T1000 (cell line): ENCODE data around the gene KCTD14.
A peak's percentile ranks its signal among the peaks of the same experiment; 100 is the strongest.
"Not testable (repeated sequence)": the region's sequence is repeated elsewhere in the genome, so short reads cannot be mapped to it uniquely, and the experiment has no call there.

Source experiments
- DNase-seq: peaks from one replicate; lab custom pipeline; 2025; ENCODE audit warnings: mixed read lengths; lab: John Stamatoyannopoulos, UW

Gene KCTD14

DNA sequence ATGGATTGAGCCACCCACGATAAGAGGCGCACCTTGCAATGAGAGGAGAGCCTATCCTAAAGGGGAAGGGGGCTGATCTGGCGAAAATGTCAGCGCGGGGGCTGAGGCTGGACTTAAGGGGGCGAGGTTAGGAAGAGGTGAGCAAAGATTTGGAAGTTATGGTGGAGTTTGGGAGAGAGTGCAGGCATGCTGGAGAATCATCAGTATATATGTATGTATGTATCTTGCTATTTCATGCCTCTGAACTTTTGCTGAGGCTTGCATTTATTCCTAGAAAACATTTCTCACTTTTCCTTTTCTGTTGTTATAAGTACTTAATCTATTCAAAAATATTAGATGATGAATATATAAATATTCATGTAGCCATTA is 23.4 kb upstream of the KCTD14 start:
- no peak for DNase-seq

DNA sequence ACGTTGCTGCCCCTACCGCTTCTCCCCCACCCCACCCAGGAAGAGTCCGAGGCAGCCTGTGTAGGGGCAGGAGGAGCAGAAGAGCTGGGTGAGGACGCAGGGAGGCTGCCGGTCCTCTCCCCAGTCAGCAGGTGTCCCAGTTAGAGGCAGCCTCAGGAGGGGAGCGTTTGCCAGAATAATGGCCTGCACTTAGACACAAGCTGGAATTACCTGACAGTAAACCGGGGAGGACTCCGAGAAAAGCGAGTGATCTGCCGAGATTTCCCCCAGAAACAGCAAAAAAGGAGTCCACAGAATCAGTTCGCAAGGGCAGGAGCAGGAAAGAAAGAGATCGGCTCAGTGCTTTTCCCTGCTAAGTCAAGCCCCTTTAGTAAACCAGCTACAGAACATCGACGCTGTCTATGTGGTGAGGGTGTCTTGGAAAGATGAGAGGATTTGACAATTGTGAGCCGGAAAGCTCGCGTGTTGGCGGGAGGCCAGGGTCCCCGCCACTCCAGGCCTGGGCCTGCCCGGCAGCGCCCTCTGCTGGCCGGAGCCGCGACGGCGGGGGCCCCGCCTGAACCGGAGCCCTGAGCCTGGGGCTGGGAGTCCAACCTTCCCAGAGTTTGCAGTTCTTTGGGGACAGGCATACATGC is 22.9 kb upstream of the KCTD14 start:
- peak; percentile 72 for DNase-seq

DNA sequence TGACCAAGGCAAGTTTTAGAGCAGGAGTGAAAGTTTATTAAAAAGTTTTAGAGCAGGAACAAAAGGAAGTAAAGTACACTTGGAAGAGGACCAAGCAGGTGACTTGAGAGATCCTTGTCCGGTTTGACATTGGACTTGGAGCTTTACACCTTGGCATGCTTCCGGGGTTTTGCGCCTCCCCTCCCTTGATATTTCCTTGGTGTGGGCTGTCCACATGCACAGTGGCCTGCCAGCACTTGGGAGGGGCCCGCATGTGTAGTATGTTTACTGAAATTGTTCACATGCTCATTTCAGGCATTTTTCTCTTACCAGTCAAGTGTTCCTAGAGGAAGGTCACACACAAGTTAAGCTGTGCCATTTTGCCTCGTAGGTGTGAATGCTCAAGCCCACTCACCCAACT is 21.6 kb upstream of the KCTD14 start:
- DNase-seq, result no peak

DNA sequence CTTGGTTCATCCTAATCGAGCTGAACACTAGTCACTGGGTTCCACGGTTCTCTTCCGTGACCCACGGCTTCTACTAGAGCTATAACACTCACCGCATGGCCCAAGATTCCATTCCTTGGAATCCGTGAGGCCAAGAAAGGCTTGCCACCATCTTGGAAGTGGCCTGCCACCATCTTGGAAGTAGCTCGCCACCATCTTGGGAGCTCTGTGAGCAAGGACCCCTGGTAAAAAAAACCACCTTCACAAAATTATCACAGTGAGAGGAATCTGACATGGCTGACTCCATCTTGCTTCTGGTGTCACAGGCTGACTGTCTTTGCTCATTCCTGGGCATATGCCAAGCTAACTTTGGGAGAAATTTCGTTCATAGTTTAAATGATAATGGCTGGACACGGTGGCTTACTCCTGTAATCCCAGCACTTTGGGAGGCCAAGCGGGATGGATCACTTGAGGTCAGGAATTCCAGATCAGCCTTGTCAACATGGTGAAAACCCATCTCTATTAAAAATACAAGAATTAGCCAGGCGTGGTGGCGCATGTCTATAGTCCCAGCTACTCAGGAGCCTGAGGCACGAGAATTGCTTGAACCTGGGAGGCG is 18.9 kb upstream of the KCTD14 start:
- no peak for DNase-seq

DNA sequence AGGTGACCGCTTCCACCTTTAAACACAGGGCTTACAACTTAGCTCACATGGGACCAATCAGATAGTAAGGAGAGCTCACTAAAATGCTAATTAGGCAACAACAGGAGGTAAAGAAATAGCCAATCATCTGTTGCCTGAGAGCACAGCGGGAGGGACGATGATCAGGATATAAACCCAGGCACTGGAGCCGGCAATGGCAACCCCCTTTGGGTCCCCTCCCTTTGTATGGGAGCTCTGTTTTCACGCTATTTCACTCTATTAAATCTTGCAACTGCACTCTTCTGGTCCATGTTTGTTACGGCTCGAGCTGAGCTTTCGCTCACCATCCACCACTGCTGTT is 18.3 kb upstream of the KCTD14 start:
- not testable (repeated sequence) for DNase-seq

DNA sequence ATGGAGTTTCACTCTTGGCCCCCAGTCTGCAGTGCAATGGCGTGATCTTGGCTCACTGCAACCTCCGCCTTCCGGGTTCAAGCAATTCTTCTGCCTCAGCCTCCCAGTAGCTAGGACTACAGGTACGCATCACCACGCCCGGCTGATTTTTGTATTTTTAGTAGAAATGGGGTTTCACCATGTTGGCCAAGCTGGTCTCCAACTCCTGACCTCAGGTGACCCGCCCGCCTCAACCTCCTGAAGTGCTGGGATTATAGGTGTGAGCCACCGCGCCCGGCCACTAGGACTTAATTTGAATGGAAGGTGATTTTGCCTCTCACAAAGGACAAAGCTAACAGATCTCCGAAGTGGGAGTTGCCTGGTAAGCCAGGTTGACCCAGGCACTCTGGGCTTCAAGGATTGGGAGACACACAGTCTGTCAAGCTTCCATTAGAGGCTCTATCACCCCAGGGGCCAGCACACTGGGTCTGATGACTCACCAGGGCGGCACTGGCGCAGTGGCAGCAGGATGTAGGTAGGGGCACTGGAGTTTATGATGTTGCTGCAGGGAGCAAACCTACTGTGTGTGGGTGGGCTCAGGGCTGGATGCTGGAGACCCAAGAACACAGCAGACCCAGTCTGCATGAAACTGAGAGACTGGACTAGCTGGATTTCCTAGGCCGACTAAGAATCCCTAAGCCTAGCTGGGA is 17.8 kb upstream of the KCTD14 start:
- DNase-seq, result no peak

DNA sequence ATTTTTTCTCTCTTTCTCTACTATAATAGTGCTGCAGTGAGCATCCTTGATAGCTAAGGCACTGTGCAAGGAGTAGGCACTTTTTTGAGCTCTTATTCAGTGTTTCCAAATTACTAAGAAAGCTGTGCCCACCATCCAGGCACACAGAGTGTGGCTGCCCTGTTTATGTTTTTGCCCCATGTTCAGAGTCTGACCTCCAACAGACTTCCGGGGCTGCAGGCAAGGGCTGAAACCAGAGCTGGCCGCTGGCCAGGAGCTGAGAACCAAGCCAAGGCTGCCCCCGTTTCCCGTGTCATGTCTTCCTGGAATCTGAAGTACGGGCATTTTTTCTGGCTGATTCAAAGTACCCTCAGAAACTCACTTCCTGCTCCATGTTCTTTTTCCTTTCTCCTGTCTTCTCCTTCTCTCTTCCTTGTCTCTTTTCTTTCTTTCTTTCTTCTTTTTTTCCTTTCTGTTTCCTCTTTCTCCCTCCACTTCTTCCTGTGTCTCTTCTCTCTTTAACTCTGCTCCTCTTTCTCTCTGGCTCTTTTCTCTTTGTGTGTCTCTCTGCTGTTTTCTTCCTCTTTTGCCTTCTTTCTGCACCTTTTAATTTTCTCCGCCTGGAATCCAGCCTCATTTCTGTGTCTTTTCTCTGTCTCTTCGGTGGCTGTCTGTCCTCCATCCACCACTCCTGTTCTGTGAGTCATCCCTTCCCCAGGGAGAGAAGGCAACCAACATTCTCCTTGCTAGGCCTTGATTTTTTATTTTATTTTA is 17.0 kb upstream of the KCTD14 start:
- DNase-seq, result peak; percentile 52

DNA sequence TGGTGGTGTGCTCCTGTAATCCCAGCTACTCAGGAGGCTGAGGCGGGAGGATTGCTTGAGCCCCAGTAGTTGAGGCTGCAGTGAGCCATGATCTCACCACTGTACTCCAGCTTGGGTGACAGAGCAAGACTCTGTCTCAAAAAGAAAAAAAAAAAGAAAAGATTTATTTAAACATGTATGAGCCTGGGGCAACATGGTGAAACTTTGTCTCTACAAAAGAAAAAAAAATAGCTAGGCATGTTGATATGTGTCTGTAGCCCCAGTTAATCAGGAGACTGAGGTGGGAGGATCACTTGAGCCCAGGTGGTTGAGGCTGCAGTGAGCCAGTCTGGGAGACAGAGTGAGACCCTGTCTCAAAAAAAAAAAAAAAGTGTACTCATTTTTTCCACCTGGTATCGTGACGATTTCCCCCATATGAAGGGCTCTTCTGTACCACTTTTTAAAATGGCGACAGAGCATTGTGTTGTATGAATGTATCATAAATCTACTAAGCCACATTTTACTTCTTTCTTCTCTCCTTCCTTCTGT is 16.4 kb upstream of the KCTD14 start:
- DNase-seq, result no peak

DNA sequence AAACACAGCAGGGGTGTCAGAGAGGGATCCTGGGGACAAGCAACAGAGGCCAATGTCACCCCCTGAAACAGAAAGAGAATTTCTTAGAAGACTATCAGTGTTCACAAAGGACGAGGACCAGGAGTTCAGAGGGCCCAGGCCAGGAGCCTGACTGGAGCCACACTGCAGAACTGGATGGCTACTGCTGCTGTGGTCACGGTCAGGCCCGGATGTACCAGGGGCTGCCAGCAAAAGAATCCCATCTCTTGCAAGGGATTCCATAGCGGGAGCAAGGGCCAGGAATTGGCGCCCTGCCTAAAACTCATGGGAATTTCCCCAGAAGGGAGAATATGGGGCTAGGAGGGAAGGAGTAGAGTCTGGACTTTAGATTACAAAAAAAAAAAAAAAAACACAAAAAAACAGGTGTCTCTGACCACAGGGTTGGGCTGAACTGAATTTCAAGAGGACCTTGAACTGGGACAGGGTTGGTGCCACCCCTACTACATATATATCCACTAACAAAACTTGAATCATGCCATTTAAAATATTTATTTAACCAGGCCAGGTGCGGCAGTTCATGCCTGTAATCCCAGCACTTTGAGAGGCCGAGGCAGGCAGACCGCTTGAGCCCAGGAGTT is 15.7 kb upstream of the KCTD14 start:
- no peak for DNase-seq

DNA sequence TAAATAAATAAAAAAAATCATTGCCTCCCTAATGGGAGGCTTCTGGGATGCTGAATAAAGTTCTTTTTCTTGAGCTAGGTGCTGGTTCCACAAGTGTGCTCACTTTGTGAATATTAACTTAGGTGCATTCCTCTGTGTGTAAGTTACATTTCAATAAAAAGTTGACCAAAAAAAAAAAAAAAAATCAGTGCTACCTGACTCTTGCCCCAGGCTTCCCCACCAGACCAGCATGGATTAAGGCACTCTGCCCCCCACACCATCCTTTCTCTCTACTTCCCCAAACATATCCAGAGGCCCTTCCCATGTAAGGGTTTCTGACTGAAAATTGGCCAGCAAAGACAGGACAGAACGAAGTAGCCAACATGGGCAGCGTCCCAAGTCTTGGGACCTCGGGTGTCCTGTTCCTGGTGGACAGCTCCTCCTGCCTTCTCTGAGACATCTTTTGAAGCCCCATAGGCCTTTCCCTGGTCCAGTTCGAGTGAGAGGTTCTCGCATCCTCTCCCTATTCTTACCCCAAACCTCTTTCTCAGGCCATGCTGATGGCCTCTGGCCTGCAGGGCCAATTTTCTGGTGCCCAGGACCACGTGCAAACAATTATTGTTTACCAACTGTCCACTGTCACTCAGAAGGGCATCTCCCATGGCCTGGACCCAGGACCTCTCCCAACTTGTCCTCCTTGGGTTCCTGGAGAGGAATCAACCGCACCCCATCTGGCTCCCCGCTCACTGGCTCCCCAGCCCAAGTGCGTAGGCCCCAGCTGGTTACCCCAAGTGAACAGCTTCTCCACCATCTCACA is 14.9 kb upstream of the KCTD14 start:
- no peak for DNase-seq

DNA sequence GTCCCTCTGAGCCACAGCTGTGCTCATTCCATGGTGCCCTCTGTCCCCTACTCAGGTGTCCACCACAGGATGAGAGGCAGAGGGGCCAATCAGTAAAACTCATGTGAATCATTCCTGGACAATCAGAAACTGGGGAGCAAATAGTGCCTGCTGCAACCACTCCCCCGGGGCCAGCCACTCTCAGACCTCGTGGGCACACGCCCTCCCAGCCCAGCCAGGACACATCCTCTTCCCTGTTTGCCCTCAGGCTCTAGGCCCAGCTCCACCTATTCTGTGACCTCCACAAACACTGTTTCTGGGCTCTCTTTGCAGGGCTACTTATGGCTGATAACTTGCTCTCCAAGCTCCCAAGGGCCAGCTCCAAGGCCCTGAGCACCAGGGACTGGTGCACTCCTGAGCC is 14.0 kb upstream of the KCTD14 start:
- DNase-seq, result no peak

DNA sequence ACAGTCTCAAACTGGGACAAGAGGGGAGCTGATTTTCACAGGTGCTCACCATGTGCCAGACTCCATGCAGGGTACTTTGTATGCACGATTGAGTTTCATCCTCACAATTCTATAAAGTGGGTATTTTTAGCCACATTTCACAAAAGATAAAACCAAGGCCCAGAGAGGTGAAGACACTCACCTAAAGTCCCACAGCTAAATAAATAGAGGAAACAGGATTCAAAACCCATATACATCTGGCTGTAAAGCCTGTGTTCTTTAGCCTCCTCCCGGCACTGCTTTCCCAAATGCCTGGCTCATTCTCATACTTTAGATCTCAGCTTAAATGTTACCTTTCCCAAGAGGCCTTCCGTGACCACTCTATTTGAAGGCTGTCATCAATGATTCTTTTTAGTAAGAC is 13.2 kb upstream of the KCTD14 start:
- DNase-seq, result no peak

DNA sequence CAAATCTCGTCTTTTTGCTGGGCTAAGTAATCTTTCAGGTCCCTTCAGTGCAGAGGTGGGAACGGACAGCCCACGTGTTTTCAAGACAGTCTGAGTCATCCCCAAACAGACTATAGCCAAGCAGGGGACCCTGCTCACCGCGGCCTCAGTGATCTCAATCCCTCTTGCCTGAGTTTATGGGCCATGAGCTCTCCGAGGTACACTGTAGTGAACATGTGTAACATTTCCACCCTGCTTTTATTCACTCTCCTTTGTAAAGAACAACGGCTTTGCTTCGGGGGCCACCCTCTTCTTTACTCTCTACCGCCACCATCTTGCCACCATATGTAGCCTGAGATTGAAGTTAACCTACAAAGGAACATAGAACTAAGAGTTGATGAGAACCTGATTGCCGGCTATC is 11.5 kb upstream of the KCTD14 start:
- DNase-seq, result no peak

DNA sequence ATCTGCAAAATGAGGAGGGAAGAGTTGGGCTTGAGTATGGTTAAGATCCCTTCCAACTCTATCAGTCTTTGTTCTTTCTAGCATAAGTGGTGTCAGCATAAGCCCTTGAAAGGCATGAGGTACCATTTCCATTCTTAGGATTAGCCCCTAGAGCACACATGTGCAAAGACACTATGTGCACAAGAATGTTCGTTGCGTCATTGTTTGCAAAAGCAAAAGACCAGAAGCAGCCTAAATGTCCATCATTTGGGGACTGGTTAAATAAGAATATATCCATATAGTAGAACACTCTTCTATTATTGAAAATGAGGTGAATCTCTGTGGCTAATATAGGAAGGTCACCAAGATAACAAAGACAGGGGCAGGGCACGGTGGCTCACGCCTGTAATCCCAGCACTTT is 10.0 kb upstream of the KCTD14 start:
- no peak for DNase-seq

DNA sequence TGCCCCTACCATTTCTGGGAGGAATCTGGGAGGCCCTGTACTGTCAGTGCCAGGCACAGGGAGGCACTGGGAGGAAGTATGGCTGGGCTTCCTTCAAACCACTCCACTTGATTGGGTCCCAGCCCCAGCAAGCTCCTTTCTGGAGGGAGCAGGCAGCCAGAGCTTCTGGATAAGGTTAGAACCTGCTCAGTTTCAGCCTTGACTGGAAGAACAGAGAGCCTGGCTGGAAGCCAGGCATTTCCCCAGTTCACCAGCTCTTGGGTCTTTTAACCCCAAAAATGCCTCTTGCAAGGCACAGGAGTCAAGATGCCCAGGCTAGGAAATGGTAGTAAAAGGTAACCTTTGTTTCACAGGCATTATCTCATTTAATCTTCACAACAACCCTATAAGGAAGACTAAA is 9.0 kb upstream of the KCTD14 start:
- DNase-seq, result no peak

DNA sequence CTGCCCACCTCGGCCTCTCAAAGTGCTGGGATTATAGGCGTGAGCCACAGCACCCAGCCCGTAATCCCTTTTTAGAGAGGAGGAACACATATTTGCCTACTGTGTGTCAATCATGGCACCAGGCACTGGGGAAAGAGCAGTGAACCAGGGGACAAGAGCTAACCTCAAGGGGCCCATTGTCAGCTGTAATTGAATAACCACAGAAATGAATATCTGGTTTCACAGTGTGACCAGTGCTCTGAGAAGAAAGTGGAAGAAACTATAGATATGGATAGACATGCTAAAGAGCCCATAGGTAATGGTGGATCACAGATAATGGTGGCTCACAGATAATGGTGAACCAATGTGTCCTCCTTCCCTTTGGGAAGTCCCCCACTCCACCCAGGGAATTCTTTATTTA is 8.6 kb upstream of the KCTD14 start:
- DNase-seq, result no peak

DNA sequence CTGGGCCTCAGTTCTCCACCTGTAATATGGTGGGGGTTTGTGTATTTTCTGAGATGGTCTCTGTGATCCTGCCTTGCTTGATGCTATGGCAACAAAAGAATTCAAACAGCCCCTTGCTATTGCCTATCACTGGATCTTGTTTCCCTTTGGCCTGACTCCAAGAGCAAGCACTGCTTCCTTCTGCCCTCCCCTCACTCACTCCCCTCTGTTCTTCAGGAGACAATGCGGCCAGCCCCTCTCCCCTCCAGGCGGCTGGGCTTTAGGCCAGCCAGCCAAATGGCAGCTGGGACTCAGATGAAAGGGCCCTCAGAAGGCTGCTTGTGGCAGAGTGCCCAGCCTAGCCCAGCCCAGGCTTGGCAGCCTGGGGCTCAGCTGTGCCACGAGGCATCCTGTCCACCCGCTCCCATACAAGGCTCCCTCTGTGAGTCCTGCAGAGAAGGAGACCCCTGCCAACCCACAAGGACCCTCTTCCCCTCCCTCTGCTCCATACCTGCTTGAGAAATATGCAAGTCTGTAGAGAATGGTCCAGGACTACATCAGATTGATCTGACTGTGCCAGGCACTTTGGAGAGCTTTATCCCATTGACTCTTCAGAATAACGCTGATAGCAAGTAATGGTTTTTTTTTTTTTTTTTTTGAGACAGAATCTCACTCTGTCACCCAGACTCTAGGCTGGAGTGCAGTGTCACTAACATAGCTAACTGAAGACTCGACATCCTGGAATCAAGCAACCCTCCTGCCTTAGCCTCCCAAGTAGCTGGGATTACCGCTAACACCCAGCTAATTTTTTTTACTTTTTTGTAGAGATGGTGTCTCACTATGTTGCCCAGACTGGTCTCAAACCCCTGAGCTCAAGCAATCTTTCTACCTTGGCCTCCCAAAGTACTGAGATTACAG is 7.6 kb upstream of the KCTD14 start:
- DNase-seq, result no peak

DNA sequence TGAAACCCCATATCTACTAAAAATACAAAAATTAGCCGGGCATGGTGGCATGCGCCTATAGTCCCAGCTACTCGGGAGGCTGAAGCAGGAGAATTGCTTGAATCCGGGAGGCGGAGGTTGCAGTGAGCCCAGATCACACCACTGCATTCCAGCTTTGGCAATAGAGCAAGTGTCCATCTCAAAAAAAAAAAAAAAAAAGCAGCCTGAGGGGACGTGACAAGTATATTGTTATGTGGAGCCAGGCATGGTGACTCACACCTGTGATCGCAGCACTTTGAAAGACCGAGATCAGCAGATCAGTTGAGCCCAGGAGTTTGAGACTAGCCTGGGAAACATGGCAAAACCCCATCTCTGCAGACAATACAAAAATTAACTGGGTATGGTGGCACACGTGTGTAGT is 5.3 kb upstream of the KCTD14 start:
- not testable (repeated sequence) for DNase-seq

DNA sequence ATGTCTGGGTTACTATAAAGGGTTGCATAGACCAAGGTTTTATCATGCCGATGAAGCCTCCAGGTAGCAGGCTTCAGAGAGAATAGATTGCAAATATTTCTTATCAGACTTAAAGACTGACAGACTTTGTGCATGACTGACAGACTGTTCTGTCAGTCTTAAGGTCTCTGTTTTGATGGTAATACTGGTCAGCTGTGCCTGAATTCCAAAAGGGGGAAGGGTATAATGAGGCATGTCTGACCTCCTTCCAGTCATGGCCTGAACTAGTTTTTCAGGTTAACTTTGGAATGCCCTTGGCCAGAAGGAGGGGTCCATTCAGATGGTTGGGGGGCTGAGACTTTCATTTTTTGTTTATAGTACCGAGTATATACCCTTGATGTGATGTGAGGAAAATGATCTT is 4.7 kb upstream of the KCTD14 start:
- DNase-seq, result no peak

DNA sequence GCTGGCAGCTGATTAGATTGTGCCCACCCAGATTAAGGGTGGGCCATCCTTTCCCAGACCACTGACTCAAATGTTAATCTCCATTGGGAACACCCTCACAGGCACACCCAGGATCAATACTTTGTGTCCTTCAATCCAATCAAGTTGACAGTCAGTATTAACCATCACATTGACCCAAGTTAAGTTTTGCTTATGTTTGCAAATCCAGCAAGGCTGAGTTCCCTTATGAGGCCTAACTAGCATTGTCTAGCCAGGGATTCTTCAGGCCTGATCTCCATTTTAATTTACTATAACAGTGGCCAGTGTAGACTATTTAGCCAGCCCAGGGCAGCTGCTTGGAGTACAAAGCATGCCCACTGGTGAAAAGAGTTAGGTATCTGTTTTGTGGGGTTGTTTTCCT is 2.3 kb upstream of the KCTD14 start:
- DNase-seq, result no peak

DNA sequence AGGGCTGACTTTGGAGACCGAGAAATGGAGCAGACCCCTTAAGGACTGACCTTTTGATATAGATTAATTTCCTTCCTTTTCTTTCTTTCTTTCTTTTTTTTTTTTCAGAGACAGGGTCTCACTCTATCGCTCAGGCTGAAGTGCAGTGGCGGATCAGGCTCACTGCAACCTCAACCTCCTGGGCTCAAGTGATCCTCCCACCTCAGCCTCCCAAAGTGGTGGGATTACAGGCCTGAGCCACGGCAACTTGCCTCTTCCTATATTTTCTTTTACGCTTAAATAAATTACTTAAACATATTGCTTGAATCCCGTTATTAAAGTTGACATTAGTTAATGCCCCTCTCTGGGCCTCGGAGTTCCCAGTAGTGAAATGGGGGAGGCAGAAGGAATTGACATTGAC is 350 bp upstream of the KCTD14 start:
- DNase-seq, result no peak
